ENCODE measurements around the gene LDB3. TPM values are rescaled to one million over a fixed set of nuclear protein-coding genes. Genes with fewer than 3 reads are reported as not detected.
A peak's percentile ranks its signal among the peaks of the same experiment; 100 is the strongest.

Gene LDB3
- polyA plus RNA-seq, 4 donors = 0.92 to 1.5 (median 1.0) TPM

DNA sequence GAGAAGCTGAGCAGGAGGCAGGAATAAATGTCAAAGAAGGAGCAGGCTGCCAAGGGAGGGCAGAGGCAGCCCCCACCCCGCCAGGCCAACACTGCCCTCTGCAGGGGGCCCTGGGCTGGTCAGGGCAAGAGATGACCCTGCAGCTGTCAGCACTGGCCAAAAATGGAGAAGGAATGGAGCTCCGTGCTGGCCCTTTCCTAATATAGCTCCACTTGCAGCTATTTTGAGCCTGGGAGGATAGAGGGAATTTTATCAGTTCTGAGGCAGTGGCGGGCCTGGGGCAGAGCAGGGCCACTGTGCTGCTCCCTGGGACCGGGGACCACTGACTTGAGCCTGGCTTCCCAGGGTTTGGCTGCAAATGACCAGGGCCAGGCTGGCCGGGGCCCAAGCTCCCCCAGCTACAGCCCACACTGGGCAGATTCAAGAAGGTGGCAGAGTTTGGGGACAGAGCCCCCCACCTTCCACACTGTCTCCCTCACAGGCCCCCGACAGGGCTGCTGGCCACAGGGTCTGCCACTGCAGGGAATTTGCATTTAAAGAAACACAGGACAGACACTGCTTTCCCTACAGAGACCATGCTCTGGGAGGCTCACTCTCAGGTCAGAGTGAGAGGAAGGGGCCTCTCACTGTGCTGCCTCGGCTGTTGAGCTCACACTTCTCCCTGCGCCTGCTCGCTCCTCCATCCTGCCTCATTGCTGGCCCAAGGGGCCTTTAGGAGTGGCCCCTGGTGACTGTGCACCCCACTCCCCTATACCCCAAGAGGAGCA, 16.2 kb downstream of the LDB3 start:
- DNase-seq (ENCODE audit: low read depth in 4 of 4, low spot score in 2 of 4) = no peak

DNA sequence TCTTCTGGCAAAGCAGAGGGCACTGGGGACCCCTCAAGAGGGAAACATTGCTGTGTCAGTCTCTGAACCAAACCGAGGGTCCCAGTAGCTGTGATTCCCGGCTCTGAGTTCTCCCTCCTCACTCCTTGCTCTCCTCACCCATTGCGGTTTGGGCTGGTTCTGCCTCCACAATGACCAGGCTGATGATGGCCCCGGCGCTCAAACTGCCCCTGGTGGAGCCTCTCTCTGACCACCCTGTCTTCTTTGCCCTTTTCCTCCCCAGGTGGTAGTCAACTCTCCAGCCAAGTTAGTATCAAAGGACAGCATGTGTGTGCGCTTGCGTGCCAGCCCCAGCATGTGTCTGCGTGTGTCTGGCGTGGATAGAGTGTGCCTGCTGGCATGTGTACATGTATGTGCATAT, 17.1 kb downstream of the LDB3 start:
- DNase-seq (ENCODE audit: low read depth in 4 of 4, low spot score in 2 of 4) = no peak

DNA sequence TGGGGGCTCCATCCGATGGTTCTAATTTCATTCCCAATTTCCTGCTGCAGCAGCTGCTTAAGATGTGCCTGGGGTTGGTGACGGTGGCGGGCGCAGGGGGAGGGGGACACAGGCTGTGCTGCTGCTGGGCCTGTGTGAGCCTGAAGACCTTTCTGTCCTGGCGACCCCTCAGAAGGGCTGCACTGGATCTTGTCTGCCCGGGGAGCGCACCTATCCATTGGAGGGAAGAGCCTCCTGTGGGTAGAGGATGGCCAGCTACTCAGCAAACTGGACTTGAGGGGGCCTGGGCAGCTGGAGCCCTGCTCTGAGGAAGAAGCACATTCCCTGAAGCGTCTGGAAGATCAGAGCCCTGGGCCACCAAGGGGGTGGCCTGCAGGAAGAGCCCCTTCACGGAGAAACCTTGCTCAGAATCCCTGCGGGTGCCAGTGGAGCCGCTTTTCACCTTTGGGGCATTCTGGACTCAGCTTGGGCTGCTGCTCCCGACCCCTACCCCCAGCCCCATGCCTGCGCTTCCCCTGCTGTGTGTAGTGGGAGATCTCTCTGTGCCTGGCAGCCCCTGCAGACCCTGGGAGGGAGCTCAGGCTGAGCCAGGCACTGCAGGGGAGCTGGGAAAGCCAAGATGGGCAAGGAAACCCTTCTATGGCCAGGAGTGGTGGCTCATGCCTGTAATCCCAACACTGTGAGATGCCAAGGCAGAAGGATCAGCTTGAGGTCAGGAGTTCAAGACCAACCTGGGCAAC, 17.8 kb downstream of the LDB3 start:
- DNase-seq (ENCODE audit: low read depth in 4 of 4, low spot score in 2 of 4) = no peak

DNA sequence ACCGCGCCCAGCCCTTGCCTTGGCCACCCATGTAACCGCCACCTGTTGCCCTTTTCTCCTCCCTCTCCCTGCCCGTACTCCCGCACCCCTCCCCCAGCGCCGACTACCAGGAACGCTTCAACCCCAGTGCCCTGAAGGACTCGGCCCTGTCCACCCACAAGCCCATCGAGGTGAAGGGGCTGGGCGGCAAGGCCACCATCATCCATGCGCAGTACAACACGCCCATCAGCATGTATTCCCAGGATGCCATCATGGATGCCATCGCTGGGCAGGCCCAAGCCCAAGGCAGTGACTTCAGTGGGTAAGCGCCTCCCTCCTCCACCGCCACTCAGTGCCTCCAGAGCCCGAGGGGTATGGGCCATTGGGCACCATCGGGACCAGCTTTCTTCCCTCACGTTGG, 18.7 kb downstream of the LDB3 start:
- no peak for DNase-seq (ENCODE audit: low read depth in 4 of 4, low spot score in 2 of 4)

DNA sequence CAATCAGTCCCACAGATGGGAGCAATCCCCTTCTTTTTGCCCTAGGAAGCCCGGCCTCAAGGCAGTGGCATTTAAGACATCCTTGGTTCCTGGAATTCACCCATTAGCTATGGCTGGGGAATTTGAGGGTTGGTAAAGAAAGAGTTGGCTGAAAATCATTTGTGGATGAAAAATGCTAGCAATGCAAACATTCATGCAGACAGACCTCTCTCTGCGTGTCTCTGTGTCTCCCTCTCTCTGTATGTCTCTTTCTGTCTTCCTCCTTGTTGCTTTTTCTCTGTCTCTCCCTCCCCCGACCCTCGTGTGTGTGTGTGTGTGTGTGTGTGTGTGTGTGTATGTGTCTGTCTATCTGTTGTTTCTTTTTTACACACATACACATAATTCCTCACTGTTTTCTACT, 19.4 kb downstream of the LDB3 start:
- DNase-seq (ENCODE audit: low read depth in 4 of 4, low spot score in 2 of 4) = no peak

DNA sequence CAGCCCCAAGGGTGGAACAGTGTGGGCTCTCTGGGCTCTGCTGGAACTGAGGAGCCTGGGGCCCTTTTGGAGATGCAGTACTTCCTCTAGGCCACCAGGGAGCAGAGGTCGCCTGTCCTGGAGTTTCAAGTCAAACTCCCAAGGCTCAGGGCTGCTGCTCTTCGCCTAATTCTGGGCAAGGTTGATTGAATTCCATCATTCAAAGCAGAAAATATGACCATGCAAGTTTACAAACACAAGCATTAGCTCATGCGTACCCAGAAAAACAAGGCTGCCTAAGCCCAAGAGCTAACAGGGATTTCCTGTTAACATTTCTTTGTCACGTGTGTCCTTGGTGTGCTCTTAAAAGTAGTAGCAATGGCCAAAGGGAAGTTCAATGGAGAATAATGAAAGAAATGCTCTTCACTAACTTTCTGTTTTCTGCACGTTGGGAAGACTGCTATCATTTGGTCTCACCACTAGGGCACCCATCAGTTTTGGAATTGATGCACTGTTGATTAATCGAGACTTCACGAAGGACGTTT, 20.1 kb downstream of the LDB3 start:
- DNase-seq (ENCODE audit: low read depth in 4 of 4, low spot score in 2 of 4) = no peak

DNA sequence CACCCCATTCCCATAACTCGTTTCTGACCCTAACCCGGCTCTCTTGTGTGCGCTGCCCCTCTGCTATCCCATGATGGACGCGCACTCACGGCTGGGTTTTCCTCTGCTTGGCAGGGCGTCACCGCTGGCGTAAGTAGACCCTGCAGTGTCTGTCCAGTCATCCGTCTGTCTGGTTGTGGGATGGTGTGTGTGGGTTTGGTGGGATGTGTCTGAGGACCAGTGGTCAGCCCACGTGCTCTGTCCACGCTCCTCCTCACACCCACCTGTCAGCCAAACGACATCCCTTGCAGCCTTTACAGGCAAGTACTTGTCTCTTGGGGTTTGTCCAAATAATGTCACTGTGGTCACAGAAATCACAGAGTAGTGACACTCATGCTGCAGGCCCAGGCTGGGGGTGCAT, 20.8 kb downstream of the LDB3 start:
- DNase-seq (ENCODE audit: low read depth in 4 of 4, low spot score in 2 of 4) = no peak

DNA sequence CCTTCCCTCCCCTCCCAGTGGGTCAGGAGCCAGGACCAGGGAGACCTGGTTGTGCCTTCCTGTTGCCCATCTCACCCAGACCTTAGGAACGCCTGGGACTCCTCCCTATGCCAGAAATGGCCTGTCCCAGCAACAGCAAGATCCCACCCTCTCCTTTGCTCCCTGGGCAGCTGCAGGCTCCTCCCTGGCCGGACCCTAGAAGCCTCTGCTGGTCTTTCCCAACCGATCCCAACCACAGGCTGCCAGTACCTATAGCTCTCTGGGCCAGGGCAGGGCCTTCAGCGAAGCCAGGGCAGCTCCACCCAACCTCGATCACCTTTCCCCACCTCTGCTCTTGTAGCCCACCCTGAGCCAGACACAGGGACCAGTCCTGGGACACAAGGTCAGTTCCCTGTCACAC, 21.9 kb downstream of the LDB3 start:
- DNase-seq (ENCODE audit: low read depth in 4 of 4, low spot score in 2 of 4) = no peak

DNA sequence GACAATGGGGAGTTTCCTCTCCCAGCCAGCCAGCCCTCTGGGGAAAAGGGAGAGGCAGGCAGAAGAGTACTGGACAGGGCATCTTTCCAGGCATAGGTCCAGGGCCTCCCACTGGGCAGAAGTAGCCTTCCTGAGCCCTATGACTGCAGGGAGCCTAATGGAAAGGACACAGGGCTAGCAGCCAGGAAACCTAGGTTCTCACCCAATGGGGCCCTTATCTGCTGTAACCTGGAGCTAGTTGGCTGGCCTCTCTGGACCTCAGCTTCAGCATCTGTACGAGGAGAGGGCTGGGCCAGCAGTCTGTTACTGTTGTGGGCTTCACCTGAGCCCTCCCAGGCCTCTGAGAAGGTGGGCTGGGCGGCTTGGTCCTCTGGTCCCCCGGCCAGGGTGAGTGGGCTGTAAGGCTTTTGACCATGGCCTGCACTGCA, 22.4 kb downstream of the LDB3 start:
- no peak for DNase-seq (ENCODE audit: low read depth in 4 of 4, low spot score in 2 of 4)

DNA sequence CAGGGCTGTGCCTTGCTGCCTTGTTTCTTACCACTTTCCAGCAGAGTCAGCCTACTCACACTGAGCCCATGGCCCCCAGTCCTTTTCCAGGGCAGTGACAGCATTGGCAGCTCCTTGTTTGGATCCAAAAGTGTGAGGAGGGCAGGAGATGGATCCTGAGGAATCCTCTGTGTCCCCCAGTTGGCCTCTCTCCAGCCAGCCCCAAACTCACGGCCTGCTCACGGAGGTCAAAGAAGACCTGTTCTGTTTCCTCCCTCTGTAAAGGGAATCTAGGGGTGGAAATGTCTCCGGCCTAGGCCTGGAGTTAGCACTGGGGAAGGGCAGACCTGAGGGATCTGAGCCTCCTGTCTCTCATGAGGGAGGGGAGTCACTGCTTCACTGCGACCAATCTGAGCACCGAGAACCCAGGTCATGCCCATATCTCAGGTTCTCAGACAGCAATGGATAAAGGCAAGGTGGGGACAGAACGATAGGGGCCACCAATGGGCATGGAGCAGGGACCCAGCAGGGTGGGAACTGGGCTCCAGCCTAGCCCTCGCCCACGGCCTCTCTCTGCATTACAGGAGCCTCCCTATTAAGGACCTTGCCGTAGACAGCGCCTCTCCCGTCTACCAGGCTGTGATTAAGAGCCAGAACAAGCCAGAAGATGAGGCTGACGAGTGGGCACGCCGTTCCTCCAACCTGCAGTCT, 23.2 kb downstream of the LDB3 start:
- DNase-seq (ENCODE audit: low read depth in 4 of 4, low spot score in 2 of 4) = no peak

DNA sequence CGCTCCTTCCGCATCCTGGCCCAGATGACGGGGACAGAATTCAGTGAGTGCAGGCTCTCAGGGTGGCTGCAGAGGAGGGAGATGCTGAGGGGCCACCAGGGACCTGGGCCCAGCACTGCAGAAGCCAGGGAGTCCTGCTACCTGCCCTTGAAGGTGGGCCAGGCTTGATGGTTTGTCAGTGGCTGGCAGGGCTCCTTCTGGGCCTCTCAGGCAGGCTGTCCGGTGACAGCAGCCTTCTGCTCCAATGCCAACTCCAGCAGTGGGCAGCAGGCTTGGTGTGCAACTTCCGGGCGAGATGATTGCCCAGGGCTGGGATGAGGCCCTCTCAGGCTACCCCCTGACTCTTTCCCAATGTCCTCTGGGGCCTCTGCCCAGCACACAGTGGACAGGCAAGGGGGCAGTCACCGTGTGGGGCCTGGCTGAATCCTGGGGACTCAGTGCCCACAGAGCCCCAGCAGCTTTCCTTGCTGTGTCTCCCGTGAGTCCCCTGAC, 23.8 kb downstream of the LDB3 start:
- no peak for DNase-seq (ENCODE audit: low read depth in 4 of 4, low spot score in 2 of 4)

DNA sequence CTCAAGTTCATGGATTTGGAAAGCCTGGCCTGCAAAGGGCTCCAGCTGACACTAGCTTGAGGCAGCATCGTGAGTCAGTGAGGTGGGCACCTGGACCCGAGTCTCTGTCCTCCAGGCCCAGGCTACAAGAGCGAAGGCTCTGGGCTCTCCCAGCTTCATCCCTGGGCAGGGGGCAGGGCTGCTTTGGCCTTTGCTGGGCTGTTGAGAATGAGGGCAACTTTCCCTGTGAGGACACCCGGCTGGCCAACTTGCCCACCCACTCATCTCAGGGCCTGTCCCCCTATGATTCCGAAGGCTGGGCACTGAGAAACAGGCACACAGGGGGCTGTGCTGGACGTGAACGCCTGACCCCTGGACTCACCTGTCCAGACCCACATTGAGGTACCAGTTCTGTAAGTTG, 24.4 kb downstream of the LDB3 start:
- no peak for DNase-seq (ENCODE audit: low read depth in 4 of 4, low spot score in 2 of 4)

DNA sequence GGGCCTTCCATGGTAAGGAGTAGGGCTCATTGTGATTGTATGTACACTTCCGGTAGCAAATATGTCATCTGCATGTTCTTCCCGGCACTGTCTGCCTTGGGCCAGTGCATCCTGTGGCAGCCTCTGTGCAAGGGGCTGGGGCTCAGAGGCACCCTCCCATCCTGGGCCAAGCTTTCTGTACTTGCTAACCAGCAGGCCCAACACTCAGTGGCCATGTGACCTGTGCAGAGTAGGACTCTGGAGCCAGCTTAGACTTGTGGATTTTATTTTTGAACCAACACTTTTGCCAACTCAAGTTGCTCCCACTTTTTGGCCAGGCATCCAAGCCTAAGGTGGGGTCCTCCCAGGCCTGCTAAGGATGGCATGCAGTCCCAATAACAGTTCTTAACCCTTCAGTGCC, 25.0 kb downstream of the LDB3 start:
- no peak for DNase-seq (ENCODE audit: low read depth in 4 of 4, low spot score in 2 of 4)

DNA sequence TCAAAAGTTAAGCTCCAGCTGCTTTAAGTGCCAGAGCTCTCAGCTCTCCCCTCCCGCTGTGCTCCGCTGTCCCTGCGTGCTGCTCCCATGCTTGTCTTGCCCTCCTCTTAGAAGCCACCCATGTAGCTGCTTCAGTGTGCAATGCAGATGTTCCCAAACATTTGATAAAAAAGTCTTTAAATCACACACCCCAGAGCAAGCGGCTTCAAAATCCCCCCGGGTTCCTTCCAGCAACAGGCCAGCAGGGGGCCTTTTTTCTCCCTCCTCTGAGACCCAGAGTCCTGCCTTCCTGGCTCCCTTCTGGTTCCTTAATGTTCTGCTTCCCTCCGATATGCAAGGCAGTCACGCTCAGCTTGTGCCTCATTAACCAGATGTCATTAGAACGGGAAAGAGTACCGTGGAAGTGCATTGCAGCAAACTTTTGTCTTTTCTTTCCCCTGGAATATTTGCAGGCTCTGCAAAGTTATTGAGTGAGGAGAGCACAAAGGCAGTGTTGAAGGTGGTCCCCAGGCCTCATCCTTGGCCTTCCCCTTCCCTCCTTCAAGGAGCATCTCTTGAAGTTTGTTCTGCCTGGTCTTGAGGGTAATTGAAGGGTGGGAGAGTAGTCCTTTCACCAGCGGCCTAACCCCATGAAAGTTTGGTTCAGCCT, 25.5 kb downstream of the LDB3 start:
- peak in 2 of 4 donors; percentile 58 to 69 for DNase-seq (ENCODE audit: low read depth in 4 of 4, low spot score in 2 of 4)

DNA sequence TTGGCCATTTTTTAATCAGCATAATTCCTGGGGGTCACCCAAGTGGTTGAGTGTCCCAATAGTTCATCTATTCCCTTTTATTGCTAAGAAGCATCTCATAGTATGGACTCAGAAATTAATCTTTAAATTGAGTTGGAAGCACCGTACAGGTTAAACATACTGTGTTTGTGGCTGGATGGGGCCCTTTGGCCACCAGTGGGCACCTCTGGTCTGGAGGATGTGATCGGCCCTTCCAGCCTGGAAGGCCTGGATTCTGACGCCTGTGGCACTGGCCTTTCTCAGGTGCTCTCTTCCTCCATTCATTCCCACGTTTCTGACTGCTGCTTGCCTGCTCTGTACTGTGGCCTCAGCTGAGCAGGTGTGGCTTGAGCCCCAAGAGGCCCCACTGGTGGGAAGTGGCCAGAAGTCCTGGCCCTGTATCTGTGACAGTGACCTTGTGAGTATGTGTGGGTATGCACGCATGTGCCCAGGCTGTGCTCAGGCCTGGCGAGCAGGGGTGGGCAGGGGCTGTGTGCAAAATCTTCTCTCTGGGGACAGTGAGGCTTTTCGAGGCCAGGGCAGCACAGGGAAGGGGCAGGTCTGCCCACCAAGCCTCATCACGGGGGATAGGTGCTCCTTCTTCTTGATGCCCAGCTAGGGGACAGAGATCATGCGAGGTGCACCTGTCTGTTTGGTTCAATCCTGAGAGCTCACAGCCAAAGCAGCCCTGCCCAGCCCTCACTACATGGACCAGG, 30.1 kb downstream of the LDB3 start:
- DNase-seq (ENCODE audit: low read depth in 4 of 4, low spot score in 2 of 4) = no peak

DNA sequence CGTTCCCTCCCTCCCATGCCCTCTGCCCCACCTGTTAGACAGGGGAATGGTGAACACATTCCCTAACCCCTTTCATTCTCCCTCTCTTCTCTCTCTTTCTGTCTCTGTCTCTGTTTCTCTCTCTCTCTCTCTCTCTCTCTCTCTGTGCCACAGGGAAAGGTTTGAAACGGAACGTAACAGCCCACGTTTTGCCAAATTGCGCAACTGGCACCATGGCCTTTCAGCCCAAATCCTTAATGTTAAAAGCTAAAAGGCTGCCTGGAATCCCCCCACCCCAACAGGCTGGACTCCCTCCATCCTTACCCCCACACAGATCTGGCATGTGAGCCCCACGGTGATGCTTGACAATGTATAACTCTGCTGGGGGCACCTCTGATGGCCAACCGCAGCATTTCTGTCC, 30.8 kb downstream of the LDB3 start:
- DNase-seq (ENCODE audit: low read depth in 4 of 4, low spot score in 2 of 4) = no peak

DNA sequence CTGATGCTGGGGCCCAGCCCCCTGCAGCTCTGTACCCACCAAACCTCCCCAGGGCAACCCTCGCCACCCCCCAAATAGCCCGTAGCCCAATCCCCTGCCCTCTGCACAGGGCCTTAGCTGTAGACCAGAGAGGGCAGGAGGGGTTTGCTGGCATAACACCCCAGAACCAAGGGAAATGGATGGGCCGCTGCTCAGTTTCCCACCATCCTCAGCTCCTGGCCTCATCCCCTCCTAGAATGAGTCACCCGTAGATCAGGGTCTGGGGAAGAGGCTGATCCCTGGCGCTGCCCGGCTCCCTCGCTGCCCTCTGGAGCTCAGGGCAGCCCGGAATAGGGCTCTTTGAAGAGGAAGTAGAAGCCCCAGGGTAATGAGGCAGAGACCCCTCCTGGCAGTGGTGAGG, 31.2 kb downstream of the LDB3 start:
- no peak for DNase-seq (ENCODE audit: low read depth in 4 of 4, low spot score in 2 of 4)

DNA sequence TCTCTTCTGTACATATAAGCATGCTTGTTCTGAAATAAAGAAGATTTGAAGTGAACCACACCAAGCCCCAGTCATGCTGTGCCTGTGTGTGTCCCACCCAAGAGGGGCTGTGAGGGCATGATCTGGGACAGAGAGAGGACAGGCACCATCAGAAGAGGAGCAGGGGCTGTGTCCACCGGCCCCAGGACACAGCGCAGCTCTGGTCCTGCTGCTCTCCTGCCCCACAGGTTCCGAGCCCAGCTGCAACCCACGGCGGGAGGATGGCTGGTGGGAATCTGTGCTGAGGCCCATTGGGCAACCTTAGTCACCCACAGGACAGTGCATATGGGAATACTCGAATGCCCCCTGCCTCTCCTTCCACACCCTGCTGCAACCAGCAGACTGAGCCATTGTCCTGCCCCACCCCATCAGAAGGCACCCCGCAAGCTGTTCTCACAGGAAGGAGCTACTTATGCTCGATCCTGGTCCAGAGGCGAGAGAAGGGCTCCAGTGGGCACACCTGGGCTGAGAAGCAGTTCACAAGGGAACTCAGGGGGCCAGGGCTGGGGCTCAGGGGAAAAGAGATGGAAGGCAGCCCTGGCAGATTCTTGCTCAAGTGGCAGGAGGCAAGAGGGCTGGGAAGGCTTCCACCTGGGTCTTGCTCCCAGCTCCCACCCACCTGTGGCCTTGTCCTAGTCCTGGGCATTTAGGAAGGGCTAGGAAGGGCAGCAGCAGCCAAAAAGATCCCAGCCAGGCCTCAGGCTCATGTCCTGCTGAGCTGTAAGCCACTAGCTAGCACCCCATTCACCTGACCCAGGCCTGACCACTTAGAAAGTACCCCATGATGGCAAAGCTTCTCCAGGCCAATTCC, 31.9 kb downstream of the LDB3 start:
- no peak for DNase-seq (ENCODE audit: low read depth in 4 of 4, low spot score in 2 of 4)
